ENCODE measurements around the gene DIPK1C.

DNA sequence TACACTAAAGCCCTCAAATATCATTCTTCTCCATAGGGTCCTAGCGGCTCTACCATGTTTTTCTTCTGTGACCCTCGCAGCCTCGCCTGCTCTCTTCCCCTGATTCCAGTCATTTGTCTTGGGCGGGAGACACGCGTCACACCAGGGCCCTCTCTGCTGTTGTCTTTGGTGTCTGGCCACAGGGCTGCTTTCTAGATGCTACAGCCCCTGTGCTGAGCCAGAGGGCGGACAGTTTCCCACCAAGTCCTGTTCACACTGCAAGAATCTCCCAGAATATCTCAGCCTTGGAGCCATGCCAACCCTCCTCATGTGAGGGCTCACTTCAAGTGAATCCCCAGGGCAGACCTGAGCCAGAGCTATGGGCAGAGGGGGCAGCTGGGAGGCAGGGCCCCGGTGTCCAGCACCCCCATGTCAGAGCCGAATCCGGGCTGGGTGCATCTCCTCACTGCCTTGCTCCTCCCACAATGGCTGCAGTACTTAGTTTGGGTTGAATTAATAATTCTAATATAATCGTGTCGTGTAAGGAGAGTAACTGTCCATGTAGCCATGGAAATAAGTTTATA is 42.1 kb downstream of the DIPK1C start:
- TF ChIP-seq, protein P1, sequence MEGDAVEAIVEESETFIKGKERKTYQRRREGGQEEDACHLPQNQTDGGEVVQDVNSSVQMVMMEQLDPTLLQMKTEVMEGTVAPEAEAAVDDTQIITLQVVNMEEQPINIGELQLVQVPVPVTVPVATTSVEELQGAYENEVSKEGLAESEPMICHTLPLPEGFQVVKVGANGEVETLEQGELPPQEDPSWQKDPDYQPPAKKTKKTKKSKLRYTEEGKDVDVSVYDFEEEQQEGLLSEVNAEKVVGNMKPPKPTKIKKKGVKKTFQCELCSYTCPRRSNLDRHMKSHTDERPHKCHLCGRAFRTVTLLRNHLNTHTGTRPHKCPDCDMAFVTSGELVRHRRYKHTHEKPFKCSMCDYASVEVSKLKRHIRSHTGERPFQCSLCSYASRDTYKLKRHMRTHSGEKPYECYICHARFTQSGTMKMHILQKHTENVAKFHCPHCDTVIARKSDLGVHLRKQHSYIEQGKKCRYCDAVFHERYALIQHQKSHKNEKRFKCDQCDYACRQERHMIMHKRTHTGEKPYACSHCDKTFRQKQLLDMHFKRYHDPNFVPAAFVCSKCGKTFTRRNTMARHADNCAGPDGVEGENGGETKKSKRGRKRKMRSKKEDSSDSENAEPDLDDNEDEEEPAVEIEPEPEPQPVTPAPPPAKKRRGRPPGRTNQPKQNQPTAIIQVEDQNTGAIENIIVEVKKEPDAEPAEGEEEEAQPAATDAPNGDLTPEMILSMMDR (IDR thresholded peaks at IDR 0.05): no peak
- TF ChIP-seq EP300 (IDR thresholded peaks at IDR 0.05) (no peak), POLR2A (IDR thresholded peaks at IDR 0.05) (no peak)

Data from tibial nerve (tissue), 4 donors.